HCT116 (cell line): ENCODE measurements around the gene CIROP. TPM values are rescaled to one million over a fixed set of nuclear protein-coding genes. Genes with fewer than 3 reads are reported as not detected.

Experiments used
- ATAC-seq: fragments of 200-7000 bp; cut with Tn5 transposase; 2 replicates; pipeline ENCODE4 v1.9.1; 2020; ENCODE audit warnings: mild to moderate bottlenecking, moderate library complexity
- BruUV-seq: library from RNA; stranded (reverse); fragments of 400-500 nt; replicated peaks from 2 replicates; lab custom pipeline; 2021; lab: Mats Ljungman, UMichigan
- CTCF ChIA-PET: fragments of 300-600 bp; sonication (Branson Sonifier 250); formaldehyde crosslinking; loops from one replicate; lab custom pipeline; 2021; ENCODE audit warnings: antibody characterized with exemption; lab: Charles Lee
- POLR2A ChIA-PET: fragments of 300-600, 350-600 bp; sonication (Branson Sonifier 250); formaldehyde crosslinking; loops from one replicate; lab custom pipeline; 2021; ENCODE audit warnings: antibody characterized with exemption; lab: Charles Lee
- RAD21 ChIA-PET, 2 experiments: fragments of 300-600 bp; sonication (Branson Sonifier 250); formaldehyde crosslinking; loops; one replicate each; lab custom pipeline; 2023; ENCODE audit warnings: low total read pairs in 2 of 2; ENCODE audit not compliant: uncharacterized antibody in 2 of 2, unreplicated experiment in 2 of 2, low non-redundant PET in 1 of 2; lab: Charles Lee
- DNase-seq: peaks from one replicate; pipeline ENCODE4 v3.0.0-alpha.2; 2010; ENCODE audit warnings: low read depth, low spot score
- H2AFZ ChIP-seq: fragments of 200-600 bp; shearing (Covaris generic), sonication (generic); 2 replicates; pipeline ENCODE4 v1.6.1; 2017; ENCODE audit warnings: low read depth, mixed run types, mixed read lengths, antibody characterized with exemption, low read length; ENCODE audit not compliant: poor library complexity, severe bottlenecking
- H3K27ac ChIP-seq: 2 replicates; pipeline ENCODE4 v1.5.1; 2012; ENCODE audit warnings: low read depth, low read length
- H3K27me3 ChIP-seq: fragments of 200-600 bp; sonication (generic); 2 replicates; pipeline ENCODE4 v1.6.1; 2016; ENCODE audit warnings: mixed run types, low read length, mixed read lengths; ENCODE audit not compliant: insufficient read depth
- H3K36me3 ChIP-seq, 2 experiments: fragments of 200-500 bp in 1 of 2; fragments of 200-600 bp in 1 of 2; sonication (Bioruptor generic) in 1 of 2; sonication (generic) in 1 of 2; 2 replicates each; pipeline versions ENCODE4 v1.5.1 to v1.6.1; 2014 to 2016; ENCODE audit warnings: low read length in 2 of 2, inconsistent platforms in 1 of 2, mixed read lengths in 1 of 2, mixed run types in 1 of 2; ENCODE audit not compliant: insufficient read depth in 2 of 2, control insufficient read depth in 1 of 2
- H3K4me1 ChIP-seq, 2 experiments: fragments of 200-600 bp in 1 of 2; sonication (generic) in 1 of 2; 2 replicates each; pipeline versions ENCODE4 v1.5.1 to v1.6.1; 2012 to 2017; ENCODE audit warnings: low read length in 2 of 2, inconsistent platforms in 1 of 2, mild to moderate bottlenecking in 1 of 2, mixed read lengths in 1 of 2, mixed run types in 1 of 2, moderate library complexity in 1 of 2; ENCODE audit not compliant: insufficient read depth in 2 of 2, control insufficient read depth in 1 of 2
- H3K4me2 ChIP-seq: fragments of 200-600 bp; sonication (generic); 2 replicates; pipeline ENCODE4 v1.6.1; 2017; ENCODE audit warnings: mixed run types, low read length, mixed read lengths
- H3K4me3 ChIP-seq, 2 experiments: fragments of 200-600 bp in 1 of 2; sonication (generic) in 1 of 2; replicated peaks in 1 of 2; 2 replicates each; pipeline ENCODE4 v1.5.1; 2011 to 2016; ENCODE audit warnings: low read length in 2 of 2, control low read depth in 1 of 2, low read depth in 1 of 2, mild to moderate bottlenecking in 1 of 2, mixed read lengths in 1 of 2, mixed run types in 1 of 2
- H3K79me2 ChIP-seq: fragments of 200-600 bp; sonication (generic); 2 replicates; pipeline ENCODE4 v1.6.1; 2017; ENCODE audit warnings: mild to moderate bottlenecking, mixed run types, low read length, moderate library complexity, mixed read lengths; ENCODE audit not compliant: insufficient read depth
- H3K9ac ChIP-seq: fragments of 200-600 bp; sonication (generic); 2 replicates; pipeline ENCODE4 v1.6.1; 2016; ENCODE audit warnings: low read length, mixed read lengths
- H3K9me2 ChIP-seq: fragments of 200-600 bp; sonication (generic), shearing (Covaris generic); 2 replicates; pipeline ENCODE4 v1.6.1; 2017; ENCODE audit warnings: mixed run types, mild to moderate bottlenecking, moderate library complexity; ENCODE audit not compliant: insufficient read depth
- H3K9me3 ChIP-seq, 2 experiments: fragments of 200-500 bp in 1 of 2; fragments of 200-600 bp in 1 of 2; sonication (Bioruptor generic) in 1 of 2; sonication (generic) in 1 of 2; 2 replicates each; pipeline ENCODE4 v1.6.1; 2014 to 2017; ENCODE audit warnings: low read length in 2 of 2, mixed read lengths in 2 of 2, inconsistent platforms in 1 of 2, low read depth in 1 of 2, mild to moderate bottlenecking in 1 of 2, mixed run types in 1 of 2, moderate library complexity in 1 of 2; ENCODE audit not compliant: control insufficient read depth in 1 of 2, insufficient read depth in 1 of 2
- H4K20me1 ChIP-seq: fragments of 200-600 bp; sonication (generic), shearing (Covaris generic); 2 replicates; pipeline ENCODE4 v1.6.1; 2017; ENCODE audit warnings: mixed run types, mild to moderate bottlenecking, moderate library complexity; ENCODE audit not compliant: insufficient read depth
- CEBPB ChIP-seq: IDR thresholded peaks from 2 replicates; pipeline ENCODE4 v1.6.1; 2012; ENCODE audit warnings: low read depth
- EGR1 ChIP-seq: IDR thresholded peaks from 2 replicates; pipeline ENCODE4 v1.6.1; 2012; ENCODE audit warnings: low read depth
- ELF1 ChIP-seq: IDR thresholded peaks from 2 replicates; pipeline ENCODE4 v1.6.1; 2012; ENCODE audit warnings: low read depth, borderline replicate concordance
- FOSL1 ChIP-seq: IDR thresholded peaks from 2 replicates; pipeline ENCODE4 v1.6.1; 2012; ENCODE audit warnings: low read depth
- JUND ChIP-seq: IDR thresholded peaks from 2 replicates; pipeline ENCODE4 v1.6.1; 2012
- MAX ChIP-seq: IDR thresholded peaks from 2 replicates; pipeline ENCODE4 v1.6.1; 2012
- POLR2A ChIP-seq: IDR thresholded peaks from 2 replicates; pipeline ENCODE4 v1.7.0; 2011; ENCODE audit warnings: borderline replicate concordance; ENCODE audit not compliant: insufficient read depth, insufficient read length; ENCODE audit errors: extremely low read depth
- POLR2AphosphoS5 ChIP-seq: IDR thresholded peaks from 2 replicates; pipeline ENCODE4 v1.6.1; 2011; ENCODE audit warnings: mild to moderate bottlenecking, low read depth, low read length, moderate library complexity
- RAD21 ChIP-seq: IDR thresholded peaks from 2 replicates; pipeline ENCODE4 v1.6.1; 2012; ENCODE audit warnings: low read depth, mild to moderate bottlenecking
- SP1 ChIP-seq: IDR thresholded peaks from 2 replicates; pipeline ENCODE4 v1.6.1; 2012; ENCODE audit warnings: low read depth
- SRF ChIP-seq: IDR thresholded peaks from 2 replicates; pipeline ENCODE4 v1.6.1; 2012; ENCODE audit warnings: low read depth
- TCF7L2 ChIP-seq: IDR thresholded peaks from 2 replicates; pipeline ENCODE4 v1.7.0; 2011; ENCODE audit warnings: borderline replicate concordance, inconsistent platforms; ENCODE audit not compliant: insufficient read depth, insufficient read length; ENCODE audit errors: extremely low read depth
- YY1 ChIP-seq: IDR thresholded peaks from 2 replicates; pipeline ENCODE4 v1.6.1; 2011; ENCODE audit warnings: low read length, low read depth, moderate library complexity, mild to moderate bottlenecking; ENCODE audit not compliant: insufficient replicate concordance; ENCODE audit errors: extremely low read depth
- ZFX ChIP-seq: fragments of 450-650 bp; IDR thresholded peaks from 2 replicates; pipeline ENCODE4 v1.6.1; 2017
- ZNF274 ChIP-seq: fragments of 200-500 bp; sonication (Bioruptor generic); IDR thresholded peaks from 2 replicates; pipeline ENCODE4 v1.6.1; 2014; ENCODE audit warnings: mild to moderate bottlenecking, low read depth, low read length, inconsistent platforms
- intact Hi-C: fragments of 100-400 bp; cut with micrococcal nuclease; formaldehyde crosslinking; loops from 2 replicates; pipeline ENCODE4 v1.10.0; 2022
- total RNA-seq: library from RNA; stranded (reverse); gene quantifications from one replicate; pipeline ENCODE4 v1.2.1, GENCODE V29; 2021; ENCODE audit not compliant: unreplicated experiment
- TF ChIP-seq, protein P1 (sequence below), 3 experiments: fragments of 200-600 bp in 1 of 3; sonication (generic) in 1 of 3; IDR thresholded peaks in 2 of 3; conservative IDR thresholded peaks in 1 of 3; 2 replicates each; pipeline ENCODE4 v1.5.1; 2012 to 2017; ENCODE audit warnings: low read depth in 2 of 3, low read length in 2 of 3, antibody characterized with exemption in 1 of 3, borderline replicate concordance in 1 of 3, control low read depth in 1 of 3, mild to moderate bottlenecking in 1 of 3, mixed read lengths in 1 of 3, mixed run types in 1 of 3, moderate library complexity in 1 of 3; ENCODE audit not compliant: insufficient read depth in 1 of 3
- TF ChIP-seq, protein P2 (sequence below): IDR thresholded peaks from 2 replicates; pipeline ENCODE4 v1.6.1; 2011; ENCODE audit warnings: mild to moderate bottlenecking, low read length, moderate library complexity; ENCODE audit not compliant: insufficient replicate concordance; ENCODE audit errors: extremely low read depth
- TF ChIP-seq, protein P3 (sequence below): IDR thresholded peaks from 2 replicates; pipeline ENCODE4 v1.6.1; 2012; ENCODE audit warnings: low read depth
- TF ChIP-seq, protein P4 (sequence below): IDR thresholded peaks from 2 replicates; pipeline ENCODE4 v1.6.1; 2012

CIROP gene
- total RNA-seq, 1 experiment from 2014 or later, result not detected

DNA sequence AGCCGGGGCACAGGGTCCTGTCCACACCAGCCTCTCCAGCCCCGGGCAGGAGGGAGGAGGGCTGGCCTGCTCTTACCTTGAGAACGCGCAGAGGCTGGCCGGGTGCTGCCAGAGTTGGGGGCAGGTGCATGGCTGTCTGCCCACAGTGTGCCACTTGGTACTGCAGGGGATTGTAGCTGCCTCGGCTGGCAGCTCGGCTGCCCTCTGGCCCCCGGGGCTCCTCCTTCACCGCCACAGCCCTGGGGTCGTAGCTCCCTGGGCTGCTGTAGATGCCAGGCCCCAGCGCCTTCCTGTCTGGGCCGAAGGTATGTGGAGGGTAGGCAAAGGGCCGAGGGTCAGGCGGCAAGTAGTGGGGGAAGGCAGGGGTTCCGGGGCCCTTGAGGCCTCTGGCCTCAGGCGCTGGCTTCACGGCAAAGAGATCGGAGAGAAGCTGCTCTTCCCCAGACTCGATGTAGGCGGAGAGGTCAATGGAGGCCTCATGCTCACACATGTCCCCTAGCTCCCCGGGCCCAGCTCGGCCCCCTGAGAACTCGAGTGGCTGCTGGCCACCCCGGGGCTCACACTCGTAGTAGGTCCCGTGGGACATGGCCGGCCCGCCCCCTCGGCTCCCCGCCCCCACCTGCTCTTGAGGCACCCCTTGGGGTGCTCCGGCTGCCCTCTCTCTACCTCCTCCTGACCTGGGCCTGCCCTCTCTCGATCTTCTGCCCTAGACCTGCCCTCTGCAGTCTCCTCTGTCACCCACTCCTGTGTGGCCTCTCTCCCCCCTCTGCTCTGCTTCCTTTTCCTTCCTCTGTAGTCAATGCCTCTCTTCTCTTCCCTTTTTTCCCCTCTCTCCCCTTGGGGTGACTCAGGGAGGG is 13.9 kb upstream of the CIROP start, which contains the start of gene CEBPE:
TSS of gene CEBPE (minus strand) at position 750 of the 857 bp plus-strand sequence. CDS start at position 586, 164 bp downstream.
- ChIA-PET RAD21 (interaction anchor here in 1 of 2 experiments (0.6 to 0.8 kb wide), 2 partner anchors 66 to 68 kb away, joined by 4 read pairs; no protein-coding TSS in a partner anchor), POLR2A (no interaction called here), CTCF (interaction anchor here (2.1 to 4.3 kb wide), 2 partner anchors 50 to 67 kb away, joined by 7 to 162 read pairs; partner anchors contain the start of gene SLC7A8)
- no TSS peak for BruUV-seq
- ATAC-seq (no peak), DNase-seq (no peak)
- Histone ChIP-seq H3K27ac (no peak within 1 kb of the TSS), H3K4me3 (no peak within 1 kb of the TSS), H4K20me1 (no peaks in the 10 kb centered on the region), H2AFZ (no peak within 1 kb of the TSS), H3K4me1 (peaks cover 12 to 23% of the 10 kb centered on the region in 2 experiments), H3K4me2 (no peak within 1 kb of the TSS), H3K9me3 (no peaks in the 10 kb centered on the region), H3K9ac (no peak within 1 kb of the TSS), H3K36me3 (no peaks in the 10 kb centered on the region), H3K9me2 (no peaks in the 10 kb centered on the region), H3K79me2 (no peaks in the 10 kb centered on the region), H3K27me3 (no peaks in the 10 kb centered on the region)
- intact Hi-C loops, result no loop called here
- TF ChIP-seq, protein P1, sequence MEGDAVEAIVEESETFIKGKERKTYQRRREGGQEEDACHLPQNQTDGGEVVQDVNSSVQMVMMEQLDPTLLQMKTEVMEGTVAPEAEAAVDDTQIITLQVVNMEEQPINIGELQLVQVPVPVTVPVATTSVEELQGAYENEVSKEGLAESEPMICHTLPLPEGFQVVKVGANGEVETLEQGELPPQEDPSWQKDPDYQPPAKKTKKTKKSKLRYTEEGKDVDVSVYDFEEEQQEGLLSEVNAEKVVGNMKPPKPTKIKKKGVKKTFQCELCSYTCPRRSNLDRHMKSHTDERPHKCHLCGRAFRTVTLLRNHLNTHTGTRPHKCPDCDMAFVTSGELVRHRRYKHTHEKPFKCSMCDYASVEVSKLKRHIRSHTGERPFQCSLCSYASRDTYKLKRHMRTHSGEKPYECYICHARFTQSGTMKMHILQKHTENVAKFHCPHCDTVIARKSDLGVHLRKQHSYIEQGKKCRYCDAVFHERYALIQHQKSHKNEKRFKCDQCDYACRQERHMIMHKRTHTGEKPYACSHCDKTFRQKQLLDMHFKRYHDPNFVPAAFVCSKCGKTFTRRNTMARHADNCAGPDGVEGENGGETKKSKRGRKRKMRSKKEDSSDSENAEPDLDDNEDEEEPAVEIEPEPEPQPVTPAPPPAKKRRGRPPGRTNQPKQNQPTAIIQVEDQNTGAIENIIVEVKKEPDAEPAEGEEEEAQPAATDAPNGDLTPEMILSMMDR (IDR thresholded peaks at IDR 0.05 in 2 of 3, conservative IDR thresholded peaks at IDR 0.05 in 1 of 3; ENCODE audit: borderline replicate concordance in 1 of 3, insufficient read depth in 1 of 3, low read depth in 2 of 3, low read length in 2 of 3), result no peak
- no peak for TF ChIP-seq CEBPB
- TF ChIP-seq, protein P2, sequence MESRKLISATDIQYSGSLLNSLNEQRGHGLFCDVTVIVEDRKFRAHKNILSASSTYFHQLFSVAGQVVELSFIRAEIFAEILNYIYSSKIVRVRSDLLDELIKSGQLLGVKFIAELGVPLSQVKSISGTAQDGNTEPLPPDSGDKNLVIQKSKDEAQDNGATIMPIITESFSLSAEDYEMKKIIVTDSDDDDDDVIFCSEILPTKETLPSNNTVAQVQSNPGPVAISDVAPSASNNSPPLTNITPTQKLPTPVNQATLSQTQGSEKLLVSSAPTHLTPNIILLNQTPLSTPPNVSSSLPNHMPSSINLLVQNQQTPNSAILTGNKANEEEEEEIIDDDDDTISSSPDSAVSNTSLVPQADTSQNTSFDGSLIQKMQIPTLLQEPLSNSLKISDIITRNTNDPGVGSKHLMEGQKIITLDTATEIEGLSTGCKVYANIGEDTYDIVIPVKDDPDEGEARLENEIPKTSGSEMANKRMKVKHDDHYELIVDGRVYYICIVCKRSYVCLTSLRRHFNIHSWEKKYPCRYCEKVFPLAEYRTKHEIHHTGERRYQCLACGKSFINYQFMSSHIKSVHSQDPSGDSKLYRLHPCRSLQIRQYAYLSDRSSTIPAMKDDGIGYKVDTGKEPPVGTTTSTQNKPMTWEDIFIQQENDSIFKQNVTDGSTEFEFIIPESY, result no peak
- no peak for TF ChIP-seq SP1
- no peak for TF ChIP-seq ZNF274
- TF ChIP-seq RAD21, result no peak
- TF ChIP-seq, protein P3, sequence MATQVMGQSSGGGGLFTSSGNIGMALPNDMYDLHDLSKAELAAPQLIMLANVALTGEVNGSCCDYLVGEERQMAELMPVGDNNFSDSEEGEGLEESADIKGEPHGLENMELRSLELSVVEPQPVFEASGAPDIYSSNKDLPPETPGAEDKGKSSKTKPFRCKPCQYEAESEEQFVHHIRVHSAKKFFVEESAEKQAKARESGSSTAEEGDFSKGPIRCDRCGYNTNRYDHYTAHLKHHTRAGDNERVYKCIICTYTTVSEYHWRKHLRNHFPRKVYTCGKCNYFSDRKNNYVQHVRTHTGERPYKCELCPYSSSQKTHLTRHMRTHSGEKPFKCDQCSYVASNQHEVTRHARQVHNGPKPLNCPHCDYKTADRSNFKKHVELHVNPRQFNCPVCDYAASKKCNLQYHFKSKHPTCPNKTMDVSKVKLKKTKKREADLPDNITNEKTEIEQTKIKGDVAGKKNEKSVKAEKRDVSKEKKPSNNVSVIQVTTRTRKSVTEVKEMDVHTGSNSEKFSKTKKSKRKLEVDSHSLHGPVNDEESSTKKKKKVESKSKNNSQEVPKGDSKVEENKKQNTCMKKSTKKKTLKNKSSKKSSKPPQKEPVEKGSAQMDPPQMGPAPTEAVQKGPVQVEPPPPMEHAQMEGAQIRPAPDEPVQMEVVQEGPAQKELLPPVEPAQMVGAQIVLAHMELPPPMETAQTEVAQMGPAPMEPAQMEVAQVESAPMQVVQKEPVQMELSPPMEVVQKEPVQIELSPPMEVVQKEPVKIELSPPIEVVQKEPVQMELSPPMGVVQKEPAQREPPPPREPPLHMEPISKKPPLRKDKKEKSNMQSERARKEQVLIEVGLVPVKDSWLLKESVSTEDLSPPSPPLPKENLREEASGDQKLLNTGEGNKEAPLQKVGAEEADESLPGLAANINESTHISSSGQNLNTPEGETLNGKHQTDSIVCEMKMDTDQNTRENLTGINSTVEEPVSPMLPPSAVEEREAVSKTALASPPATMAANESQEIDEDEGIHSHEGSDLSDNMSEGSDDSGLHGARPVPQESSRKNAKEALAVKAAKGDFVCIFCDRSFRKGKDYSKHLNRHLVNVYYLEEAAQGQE, result no peak
- TF ChIP-seq, protein P4, sequence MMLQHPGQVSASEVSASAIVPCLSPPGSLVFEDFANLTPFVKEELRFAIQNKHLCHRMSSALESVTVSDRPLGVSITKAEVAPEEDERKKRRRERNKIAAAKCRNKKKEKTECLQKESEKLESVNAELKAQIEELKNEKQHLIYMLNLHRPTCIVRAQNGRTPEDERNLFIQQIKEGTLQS, result no peak
- TF ChIP-seq POLR2AphosphoS5, result no peak
- TF ChIP-seq POLR2A, result no peak
- TF ChIP-seq JUND, result no peak
- TF ChIP-seq ELF1, result no peak
- TF ChIP-seq TCF7L2, result no peak
- no peak for TF ChIP-seq SRF
- no peak for TF ChIP-seq ZFX
- TF ChIP-seq FOSL1, result no peak
- TF ChIP-seq EGR1, result no peak
- no peak for TF ChIP-seq MAX
- no peak for TF ChIP-seq YY1
